HepG2 (cell line): ENCODE measurements around the gene LAPTM4A. TPM values are rescaled to one million over a fixed set of nuclear protein-coding genes. Genes with fewer than 3 reads are reported as not detected.

Experiments used
- AKNA ChIP-seq: sonication (generic); formaldehyde crosslinking; IDR thresholded peaks from 2 replicates; pipeline ENCODE4 v1.4.0; 2020; ENCODE audit warnings: missing genetic modification reagents, borderline replicate concordance
- NR2F2 ChIP-seq: IDR thresholded peaks from 2 replicates; pipeline ENCODE4 v1.6.1; 2012; ENCODE audit warnings: low read depth, inconsistent platforms, borderline replicate concordance
- RFXAP ChIP-seq: sonication (generic); formaldehyde crosslinking; IDR thresholded peaks from 2 replicates; pipeline ENCODE4 v1.4.0; 2020; ENCODE audit warnings: missing genetic modification reagents, borderline replicate concordance
- SP2 ChIP-seq: sonication (generic); formaldehyde crosslinking; IDR thresholded peaks from 2 replicates; pipeline ENCODE4 v1.5.1; 2020; ENCODE audit warnings: mild to moderate bottlenecking, missing genetic modification reagents
- ZNF318 ChIP-seq: sonication (generic); formaldehyde crosslinking; IDR thresholded peaks from 2 replicates; pipeline ENCODE4 v1.4.0; 2020; ENCODE audit warnings: mild to moderate bottlenecking, missing genetic modification reagents
- ZNF737 ChIP-seq: sonication (generic); formaldehyde crosslinking; IDR thresholded peaks from 2 replicates; pipeline ENCODE4 v1.5.0; 2020; ENCODE audit warnings: missing genetic modification reagents, mild to moderate bottlenecking, borderline replicate concordance
- ZNF883 ChIP-seq: sonication (generic); formaldehyde crosslinking; IDR thresholded peaks from 2 replicates; pipeline ENCODE4 v1.5.1; 2020; ENCODE audit warnings: mild to moderate bottlenecking, missing genetic modification reagents; ENCODE audit errors: not compliant biosample characterization
- polyA plus RNA-seq, 8 experiments: library from polyadenylated mRNA; depleted of rRNA in 3 of 8; stranded (reverse) in 7 of 8; unstranded in 1 of 8; fragments of >200 nt; fragmentation: Illumina TruSeq in 4 of 8; extraction: Trizol in 4 of 8; gene quantifications; 2 replicates each; pipeline versions ENCODE4 v1.2.1 to v1.2.3, GENCODE V29; 2011 to 2016; ENCODE audit warnings: low read depth in 4 of 8, missing spikeins in 1 of 8, mixed read lengths in 1 of 8; ENCODE audit not compliant: insufficient read depth in 1 of 8
- total RNA-seq, 5 experiments: library from RNA; depleted of rRNA; stranded (reverse); fragments of >200 nt; fragmentation: Illumina TruSeq; extraction: Trizol; gene quantifications; 2 replicates each; pipeline ENCODE4 v1.2.3, GENCODE V29; 2016; ENCODE audit warnings: low read depth in 1 of 5
- TF ChIP-seq, protein P1 (sequence below): sonication (generic); formaldehyde crosslinking; IDR thresholded peaks from 2 replicates; pipeline ENCODE4 v1.4.0; 2020; ENCODE audit warnings: mild to moderate bottlenecking, missing genetic modification reagents
- TF ChIP-seq, protein P2 (sequence below): sonication (generic); formaldehyde crosslinking; IDR thresholded peaks from 2 replicates; pipeline ENCODE4 v1.5.1; 2020; ENCODE audit warnings: mild to moderate bottlenecking, missing genetic modification reagents, moderate library complexity

LAPTM4A gene
- total and polyA plus RNA-seq, 2 of the 13 experiments (the other 11 are each of a cell fraction or from before 2014, with no cell fraction given), result 116 to 558 TPM

DNA sequence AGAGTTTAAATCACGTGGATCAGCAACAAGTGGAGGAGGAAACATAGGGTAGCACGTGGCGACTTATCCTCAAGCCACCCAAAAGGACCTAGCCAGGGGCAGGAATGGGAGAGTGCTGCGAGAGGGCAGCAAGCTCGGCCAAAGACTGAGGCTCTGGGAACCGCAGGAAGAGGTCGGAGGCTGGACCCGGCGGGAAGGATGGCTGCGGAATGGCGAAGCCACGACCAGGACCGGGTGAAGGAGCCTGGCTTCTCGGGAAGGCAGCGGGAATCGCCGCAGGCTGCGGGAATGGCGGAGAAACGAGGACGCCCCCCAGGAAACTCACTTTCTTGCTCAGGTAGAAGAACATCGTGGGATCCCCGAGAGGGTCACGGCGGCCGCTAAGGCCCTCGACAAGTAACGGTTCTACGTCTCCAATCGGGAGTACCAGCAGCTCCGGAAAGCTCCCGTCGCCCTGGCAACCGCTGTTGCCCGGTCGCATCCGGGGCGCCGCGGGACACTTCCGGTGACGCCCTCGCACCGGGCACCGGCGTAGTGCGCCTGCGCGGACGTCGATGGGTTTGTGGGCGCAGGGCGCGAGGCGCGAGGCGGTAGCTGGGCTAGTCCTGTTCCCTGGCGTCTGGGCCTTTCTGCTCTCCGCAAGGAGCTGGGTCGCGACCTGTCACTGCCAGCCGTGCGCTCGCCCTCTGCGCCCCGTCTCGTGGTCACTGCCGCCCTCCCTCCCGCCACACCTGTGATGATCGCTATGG, 61.6 kb downstream of the LAPTM4A start, which contains the start of gene WDR35 (continued):
- TF ChIP-seq ZNF318, result peak; percentile 94
- TF ChIP-seq SP2 (CRISPR knock-in tag), result peak; percentile 52; the same call in 1 of the 2 replicates
- no peak for TF ChIP-seq ZNF737 (CRISPR knock-in tag)
- TF ChIP-seq, protein P1, sequence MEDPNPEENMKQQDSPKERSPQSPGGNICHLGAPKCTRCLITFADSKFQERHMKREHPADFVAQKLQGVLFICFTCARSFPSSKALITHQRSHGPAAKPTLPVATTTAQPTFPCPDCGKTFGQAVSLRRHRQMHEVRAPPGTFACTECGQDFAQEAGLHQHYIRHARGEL (CRISPR knock-in tag), result peak; percentile 92
- TF ChIP-seq RFXAP, result peak; percentile 89
- TF ChIP-seq NR2F2, result peak; percentile 65; the same call in 1 of the 2 replicates
- TF ChIP-seq, protein P2, sequence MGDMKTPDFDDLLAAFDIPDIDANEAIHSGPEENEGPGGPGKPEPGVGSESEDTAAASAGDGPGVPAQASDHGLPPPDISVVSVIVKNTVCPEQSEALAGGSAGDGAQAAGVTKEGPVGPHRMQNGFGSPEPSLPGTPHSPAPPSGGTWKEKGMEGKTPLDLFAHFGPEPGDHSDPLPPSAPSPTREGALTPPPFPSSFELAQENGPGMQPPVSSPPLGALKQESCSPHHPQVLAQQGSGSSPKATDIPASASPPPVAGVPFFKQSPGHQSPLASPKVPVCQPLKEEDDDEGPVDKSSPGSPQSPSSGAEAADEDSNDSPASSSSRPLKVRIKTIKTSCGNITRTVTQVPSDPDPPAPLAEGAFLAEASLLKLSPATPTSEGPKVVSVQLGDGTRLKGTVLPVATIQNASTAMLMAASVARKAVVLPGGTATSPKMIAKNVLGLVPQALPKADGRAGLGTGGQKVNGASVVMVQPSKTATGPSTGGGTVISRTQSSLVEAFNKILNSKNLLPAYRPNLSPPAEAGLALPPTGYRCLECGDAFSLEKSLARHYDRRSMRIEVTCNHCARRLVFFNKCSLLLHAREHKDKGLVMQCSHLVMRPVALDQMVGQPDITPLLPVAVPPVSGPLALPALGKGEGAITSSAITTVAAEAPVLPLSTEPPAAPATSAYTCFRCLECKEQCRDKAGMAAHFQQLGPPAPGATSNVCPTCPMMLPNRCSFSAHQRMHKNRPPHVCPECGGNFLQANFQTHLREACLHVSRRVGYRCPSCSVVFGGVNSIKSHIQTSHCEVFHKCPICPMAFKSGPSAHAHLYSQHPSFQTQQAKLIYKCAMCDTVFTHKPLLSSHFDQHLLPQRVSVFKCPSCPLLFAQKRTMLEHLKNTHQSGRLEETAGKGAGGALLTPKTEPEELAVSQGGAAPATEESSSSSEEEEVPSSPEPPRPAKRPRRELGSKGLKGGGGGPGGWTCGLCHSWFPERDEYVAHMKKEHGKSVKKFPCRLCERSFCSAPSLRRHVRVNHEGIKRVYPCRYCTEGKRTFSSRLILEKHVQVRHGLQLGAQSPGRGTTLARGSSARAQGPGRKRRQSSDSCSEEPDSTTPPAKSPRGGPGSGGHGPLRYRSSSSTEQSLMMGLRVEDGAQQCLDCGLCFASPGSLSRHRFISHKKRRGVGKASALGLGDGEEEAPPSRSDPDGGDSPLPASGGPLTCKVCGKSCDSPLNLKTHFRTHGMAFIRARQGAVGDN (CRISPR knock-in tag), result peak; percentile 100
- no peak; the same call in 1 of the 2 replicates for TF ChIP-seq AKNA (CRISPR knock-in tag)
- TF ChIP-seq ZNF883 (CRISPR knock-in tag), result peak; percentile 98
